ENCODE measurements around the gene MDM1.

Gene MDM1

GRCh38 chr12:68269779-68270178, 62.4 kb downstream of the MDM1 start:
- Histone ChIP-seq H3K27ac (ENCODE audit: low read depth, low read length) (no peak overlapping the region), H3K4me1 (ENCODE audit: control insufficient read depth, insufficient read depth, low read length) (no peaks in the 10 kb centered on the region), H3K4me3 (ENCODE audit: low read depth, low read length) (no peak overlapping the region), H3K36me3 (ENCODE audit: control insufficient read depth, insufficient read depth, low read length) (no peaks in the 10 kb centered on the region), H3K9me3 (ENCODE audit: control insufficient read depth, insufficient read depth, low read length) (no peaks in the 10 kb centered on the region), H3K9ac (ENCODE audit: low read depth, low read length) (no peak overlapping the region), H3K27me3 (ENCODE audit: control insufficient read depth, insufficient read depth, low read length) (no peaks in the 10 kb centered on the region)

- Histone ChIP-seq H3K9me3 (ENCODE audit: control insufficient read depth, insufficient read depth, low read length) (no peaks in the 10 kb centered on the region), H3K9ac (ENCODE audit: low read depth, low read length) (no peak overlapping the region)
Measured at GRCh38 chr12:68268967-68269366, 63.2 kb downstream of the MDM1 start.

DNA sequence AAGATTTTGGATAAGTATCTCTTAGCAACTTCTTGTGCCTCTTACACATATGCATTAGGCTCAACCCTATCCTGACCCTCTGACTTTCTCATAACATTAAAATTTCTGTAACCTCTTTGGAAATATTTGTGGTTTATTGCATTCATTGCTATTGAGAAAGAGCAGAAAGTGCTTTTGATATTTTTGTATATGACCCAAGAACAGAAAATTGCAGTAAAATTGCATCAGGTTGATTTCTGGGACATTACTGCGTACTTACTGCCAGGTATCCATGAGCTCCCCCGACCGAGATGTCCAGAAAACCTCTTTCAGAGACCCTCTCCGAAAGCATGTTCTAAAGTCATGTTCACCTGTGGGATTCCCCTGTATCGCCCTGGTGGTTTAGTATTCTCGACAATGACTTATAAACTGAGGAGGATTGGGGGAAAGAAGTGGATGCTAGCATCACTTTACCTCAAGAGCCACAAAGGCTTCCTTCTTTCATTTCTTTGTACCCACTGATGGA, 64.2 kb downstream of the MDM1 start:
- Histone ChIP-seq H3K9ac (ENCODE audit: low read depth, low read length) (no peak overlapping the region), H3K4me1 (ENCODE audit: control insufficient read depth, insufficient read depth, low read length) (no peaks in the 10 kb centered on the region), H3K4me3 (ENCODE audit: low read depth, low read length) (no peak overlapping the region)

More at GRCh38 chr12:68268967-68269366, 63.2 kb downstream of the MDM1 start:
- Histone ChIP-seq H3K36me3 (ENCODE audit: control insufficient read depth, insufficient read depth, low read length) (no peaks in the 10 kb centered on the region), H3K4me1 (ENCODE audit: control insufficient read depth, insufficient read depth, low read length) (no peaks in the 10 kb centered on the region), H3K27me3 (ENCODE audit: control insufficient read depth, insufficient read depth, low read length) (no peaks in the 10 kb centered on the region), H3K27ac (ENCODE audit: low read depth, low read length) (no peak overlapping the region), H3K4me3 (ENCODE audit: low read depth, low read length) (no peak overlapping the region)

DNA sequence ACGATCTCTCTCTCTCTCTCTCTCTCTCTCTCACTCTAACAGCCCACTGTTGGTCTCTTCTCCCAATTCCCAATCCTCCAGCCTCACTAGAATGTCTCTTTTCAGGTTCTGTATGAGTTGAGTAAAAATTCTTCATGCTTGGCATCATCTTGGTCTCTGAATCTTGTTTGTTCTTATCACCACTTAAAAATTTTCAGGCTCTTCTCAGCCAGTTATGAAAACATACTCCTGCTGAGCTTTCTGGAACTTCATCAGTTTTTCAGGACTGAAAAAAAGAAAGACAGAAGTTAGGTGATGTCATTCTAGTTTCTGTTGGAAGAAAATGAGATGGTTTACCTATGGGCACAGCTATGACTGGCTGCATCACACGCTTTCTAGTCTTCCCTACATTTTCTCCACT, 67.3 kb downstream of the MDM1 start:
- Histone ChIP-seq H3K27ac (ENCODE audit: low read depth, low read length) (no peak overlapping the region), H3K27me3 (ENCODE audit: control insufficient read depth, insufficient read depth, low read length) (no peaks in the 10 kb centered on the region), H3K9me3 (ENCODE audit: control insufficient read depth, insufficient read depth, low read length) (no peaks in the 10 kb centered on the region), H3K36me3 (ENCODE audit: control insufficient read depth, insufficient read depth, low read length) (no peaks in the 10 kb centered on the region), H3K4me1 (ENCODE audit: control insufficient read depth, insufficient read depth, low read length) (peaks cover 3% of the 10 kb centered on the region; the same call in 1 of the 2 replicates), H3K4me3 (ENCODE audit: low read depth, low read length) (no peak overlapping the region), H3K9ac (ENCODE audit: low read depth, low read length) (no peak overlapping the region)

More for the DNA sequence above, 64.2 kb downstream of the MDM1 start:
- no peaks in the 10 kb centered on the region for H3K36me3 ChIP-seq (ENCODE audit: control insufficient read depth, insufficient read depth, low read length)
- no peaks in the 10 kb centered on the region for H3K9me3 ChIP-seq (ENCODE audit: control insufficient read depth, insufficient read depth, low read length)
- no peaks in the 10 kb centered on the region for H3K27me3 ChIP-seq (ENCODE audit: control insufficient read depth, insufficient read depth, low read length)
- no peak overlapping the region for H3K27ac ChIP-seq (ENCODE audit: low read depth, low read length)

DNA sequence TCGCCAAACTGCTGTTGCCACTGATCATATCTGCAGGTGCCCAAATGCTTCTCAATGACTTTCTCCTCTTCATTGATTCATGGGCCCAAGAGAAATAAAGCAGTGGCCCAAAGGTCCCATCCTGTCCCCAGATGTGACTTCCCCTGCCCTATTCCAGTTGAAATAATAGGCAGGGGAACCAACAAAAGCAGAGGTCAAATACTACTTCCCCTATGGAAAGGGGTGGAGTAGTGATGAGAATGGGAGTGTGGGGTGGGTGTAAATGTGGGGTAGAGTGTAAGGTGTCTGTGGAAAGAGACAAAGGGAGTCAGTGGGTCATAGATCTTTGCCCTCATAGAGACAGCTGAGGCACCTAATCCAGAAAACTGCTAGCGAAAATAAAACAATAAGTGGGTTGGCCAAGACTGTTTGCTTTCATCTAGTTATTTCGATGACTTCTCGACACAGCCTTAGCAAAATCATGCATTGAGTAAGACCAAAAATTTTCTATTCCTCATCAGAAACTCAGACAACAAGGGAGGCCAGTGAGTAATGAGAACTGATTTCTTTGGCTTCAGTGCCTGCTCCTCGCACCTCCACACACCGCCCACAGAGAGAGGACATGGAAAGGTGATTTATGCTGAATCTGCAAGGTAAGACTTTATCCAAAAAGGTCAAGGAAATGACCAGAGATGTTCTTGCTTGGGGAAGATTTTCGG, 67.9 kb downstream of the MDM1 start:
- Histone ChIP-seq H3K27ac (ENCODE audit: low read depth, low read length) (no peak overlapping the region), H3K36me3 (ENCODE audit: control insufficient read depth, insufficient read depth, low read length) (no peaks in the 10 kb centered on the region), H3K4me1 (ENCODE audit: control insufficient read depth, insufficient read depth, low read length) (peaks cover 3% of the 10 kb centered on the region; the same call in 1 of the 2 replicates), H3K27me3 (ENCODE audit: control insufficient read depth, insufficient read depth, low read length) (no peaks in the 10 kb centered on the region), H3K4me3 (ENCODE audit: low read depth, low read length) (no peak overlapping the region), H3K9me3 (ENCODE audit: control insufficient read depth, insufficient read depth, low read length) (no peaks in the 10 kb centered on the region), H3K9ac (ENCODE audit: low read depth, low read length) (no peak overlapping the region)

DNA sequence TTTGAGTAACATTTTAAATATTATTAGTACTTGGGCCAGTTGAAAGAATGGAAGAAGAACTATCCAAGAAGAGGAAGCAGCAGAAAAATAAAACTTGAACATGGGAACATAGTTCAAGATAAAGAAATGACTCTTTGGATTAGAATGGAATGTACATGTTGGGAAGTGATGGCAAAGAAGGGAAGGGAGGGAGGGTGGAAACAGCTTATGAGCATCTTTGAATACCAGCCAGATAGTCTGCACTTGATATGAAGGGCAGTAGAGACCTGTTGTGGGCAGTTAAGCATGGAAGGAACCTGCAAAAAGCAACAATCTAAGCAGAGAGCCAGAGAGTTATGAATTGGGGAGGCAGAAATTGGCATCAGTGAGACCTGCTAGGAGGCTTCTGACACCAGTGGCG, 68.8 kb downstream of the MDM1 start:
- Histone ChIP-seq H3K9ac (ENCODE audit: low read depth, low read length) (no peak overlapping the region), H3K4me1 (ENCODE audit: control insufficient read depth, insufficient read depth, low read length) (peaks cover 3% of the 10 kb centered on the region; the same call in 1 of the 2 replicates), H3K9me3 (ENCODE audit: control insufficient read depth, insufficient read depth, low read length) (no peaks in the 10 kb centered on the region), H3K36me3 (ENCODE audit: control insufficient read depth, insufficient read depth, low read length) (no peaks in the 10 kb centered on the region), H3K27me3 (ENCODE audit: control insufficient read depth, insufficient read depth, low read length) (no peaks in the 10 kb centered on the region), H3K27ac (ENCODE audit: low read depth, low read length) (no peak overlapping the region), H3K4me3 (ENCODE audit: low read depth, low read length) (no peak overlapping the region)

- Histone ChIP-seq H3K36me3 (ENCODE audit: control insufficient read depth, insufficient read depth, low read length) (no peaks in the 10 kb centered on the region), H3K9ac (ENCODE audit: low read depth, low read length) (no peak overlapping the region), H3K27me3 (ENCODE audit: control insufficient read depth, insufficient read depth, low read length) (no peaks in the 10 kb centered on the region), H3K9me3 (ENCODE audit: control insufficient read depth, insufficient read depth, low read length) (no peaks in the 10 kb centered on the region), H3K4me1 (ENCODE audit: control insufficient read depth, insufficient read depth, low read length) (peaks cover 3% of the 10 kb centered on the region; the same call in 1 of the 2 replicates), H3K27ac (ENCODE audit: low read depth, low read length) (no peak overlapping the region), H3K4me3 (ENCODE audit: low read depth, low read length) (no peak overlapping the region)
Measured at GRCh38 chr12:68261896-68262295, 70.3 kb downstream of the MDM1 start.

GRCh38 chr12:68260153-68260552, 72.0 kb downstream of the MDM1 start:
- Histone ChIP-seq H3K27ac (ENCODE audit: low read depth, low read length) (no peak overlapping the region), H3K9me3 (ENCODE audit: control insufficient read depth, insufficient read depth, low read length) (no peaks in the 10 kb centered on the region), H3K9ac (ENCODE audit: low read depth, low read length) (no peak overlapping the region), H3K4me1 (ENCODE audit: control insufficient read depth, insufficient read depth, low read length) (peaks cover 3% of the 10 kb centered on the region; the same call in 1 of the 2 replicates), H3K4me3 (ENCODE audit: low read depth, low read length) (no peak overlapping the region), H3K27me3 (ENCODE audit: control insufficient read depth, insufficient read depth, low read length) (no peaks in the 10 kb centered on the region), H3K36me3 (ENCODE audit: control insufficient read depth, insufficient read depth, low read length) (no peaks in the 10 kb centered on the region)

- no peaks in the 10 kb centered on the region for H3K36me3 ChIP-seq (ENCODE audit: control insufficient read depth, insufficient read depth, low read length)
- H3K27ac ChIP-seq (ENCODE audit: low read depth, low read length) = peak overlapping the region; percentile 53
- no peak overlapping the region for H3K4me3 ChIP-seq (ENCODE audit: low read depth, low read length)
- H3K27me3 ChIP-seq (ENCODE audit: control insufficient read depth, insufficient read depth, low read length) = no peaks in the 10 kb centered on the region
- H3K9me3 ChIP-seq (ENCODE audit: control insufficient read depth, insufficient read depth, low read length) = no peaks in the 10 kb centered on the region
- H3K4me1 ChIP-seq (ENCODE audit: control insufficient read depth, insufficient read depth, low read length) = peaks cover 3% of the 10 kb centered on the region; the same call in 1 of the 2 replicates
- H3K9ac ChIP-seq (ENCODE audit: low read depth, low read length) = no peak overlapping the region
Measured at GRCh38 chr12:68259318-68259940, 72.7 kb downstream of the MDM1 start.

GRCh38 chr12:68253504-68253903, 78.7 kb downstream of the MDM1 start, which contains the start of gene IL22:
Gene IL22, minus strand, starts transcription at chr12:68253604. Its CDS starts 156 bp downstream, at chr12:68253448.
- no peaks in the 10 kb centered on the region; the same call in 1 of the 2 replicates for H3K27me3 ChIP-seq (ENCODE audit: control insufficient read depth, insufficient read depth, low read length)
- H3K9ac ChIP-seq (ENCODE audit: low read depth, low read length) = no peak within 1 kb of the TSS
- H3K9me3 ChIP-seq (ENCODE audit: control insufficient read depth, insufficient read depth, low read length) = no peaks in the 10 kb centered on the region
- H3K4me1 ChIP-seq (ENCODE audit: control insufficient read depth, insufficient read depth, low read length) = no peaks in the 10 kb centered on the region
- no peak within 1 kb of the TSS for H3K27ac ChIP-seq (ENCODE audit: low read depth, low read length)
- H3K36me3 ChIP-seq (ENCODE audit: control insufficient read depth, insufficient read depth, low read length) = no peaks in the 10 kb centered on the region
- H3K4me3 ChIP-seq (ENCODE audit: low read depth, low read length) = no peak within 1 kb of the TSS

GRCh38 chr12:68252077-68252476, 80.1 kb downstream of the MDM1 start:
- H3K27ac ChIP-seq (ENCODE audit: low read depth, low read length) = no peak overlapping the region
- no peak overlapping the region for H3K9ac ChIP-seq (ENCODE audit: low read depth, low read length)
- no peak overlapping the region for H3K4me3 ChIP-seq (ENCODE audit: low read depth, low read length)
- H3K4me1 ChIP-seq (ENCODE audit: control insufficient read depth, insufficient read depth, low read length) = no peaks in the 10 kb centered on the region
- H3K9me3 ChIP-seq (ENCODE audit: control insufficient read depth, insufficient read depth, low read length) = 0 out of 2 replicates have a peak, but pooled peaks cover 1% of the 10 kb centered on the region
- H3K36me3 ChIP-seq (ENCODE audit: control insufficient read depth, insufficient read depth, low read length) = no peaks in the 10 kb centered on the region
- H3K27me3 ChIP-seq (ENCODE audit: control insufficient read depth, insufficient read depth, low read length) = no peaks in the 10 kb centered on the region; the same call in 1 of the 2 replicates
